DOHH2 (cell line): ENCODE measurements around the gene ARHGEF4.

Experiments
- H3F3A ChIP-seq: fragments of 200-600 bp; sonication (generic), shearing (Covaris generic); 2 replicates; pipeline ENCODE4 v1.6.0; 2016; ENCODE audit warnings: antibody characterized with exemption, mild to moderate bottlenecking; ENCODE audit not compliant: control insufficient read depth, insufficient read depth
- H3K27ac ChIP-seq: fragments of 200-600 bp; sonication (generic); 2 replicates; pipeline ENCODE4 v1.5.1; 2014; ENCODE audit warnings: low read depth, mild to moderate bottlenecking, low read length, moderate library complexity
- H3K27me3 ChIP-seq: fragments of 200-600 bp; sonication (generic); 2 replicates; pipeline ENCODE4 v1.6.1; 2014; ENCODE audit warnings: mild to moderate bottlenecking, low read length, mixed read lengths; ENCODE audit not compliant: control insufficient read depth
- H3K36me3 ChIP-seq: fragments of 200-600 bp; sonication (generic); 2 replicates; pipeline ENCODE4 v1.6.1; 2014; ENCODE audit warnings: mild to moderate bottlenecking, low read length, moderate library complexity, mixed read lengths; ENCODE audit not compliant: control insufficient read depth
- H3K4me1 ChIP-seq: fragments of 200-600 bp; sonication (generic); 2 replicates; pipeline ENCODE4 v1.6.1; 2014; ENCODE audit warnings: mild to moderate bottlenecking, low read length, mixed read lengths; ENCODE audit not compliant: control insufficient read depth
- H3K4me2 ChIP-seq: fragments of 200-600 bp; sonication (generic); 2 replicates; pipeline ENCODE4 v1.6.0; 2014; ENCODE audit warnings: mild to moderate bottlenecking, low read length, moderate library complexity
- H3K4me3 ChIP-seq: fragments of 200-600 bp; sonication (generic); 2 replicates; pipeline ENCODE4 v1.5.1; 2014; ENCODE audit warnings: mild to moderate bottlenecking, low read length, mixed read lengths
- H3K79me2 ChIP-seq: fragments of 200-600 bp; sonication (generic); 2 replicates; pipeline ENCODE4 v1.6.1; 2014; ENCODE audit warnings: mild to moderate bottlenecking, low read length, mixed read lengths; ENCODE audit not compliant: control insufficient read depth
- H3K9me2 ChIP-seq: fragments of 200-600 bp; sonication (generic); replicated peaks from 2 replicates; pipeline ENCODE4 v1.6.1; 2014; ENCODE audit warnings: mild to moderate bottlenecking, low read length, mixed read lengths; ENCODE audit not compliant: control insufficient read depth
- H3K9me3 ChIP-seq: fragments of 200-600 bp; sonication (generic); 2 replicates; pipeline ENCODE4 v1.6.1; 2014; ENCODE audit warnings: antibody characterized with exemption, low read length, mixed read lengths; ENCODE audit not compliant: control insufficient read depth, insufficient read depth
- H4K20me1 ChIP-seq: fragments of 200-600 bp; sonication (generic); 2 replicates; pipeline ENCODE4 v1.6.0; 2014; ENCODE audit warnings: low read depth, mild to moderate bottlenecking, antibody characterized with exemption, low read length, moderate library complexity; ENCODE audit not compliant: control insufficient read depth, insufficient read depth
- CTCF ChIP-seq: fragments of 200-600 bp; sonication (generic); IDR thresholded peaks from one replicate; pipeline ENCODE4 v1.5.1; 2014; ENCODE audit warnings: antibody characterized with exemption, mild to moderate bottlenecking, low read depth, low read length; ENCODE audit not compliant: poor library complexity, severe bottlenecking
- EZH2phosphoT487 ChIP-seq: fragments of 200-600 bp; sonication (generic); IDR thresholded peaks from 2 replicates; pipeline ENCODE4 v1.6.1; 2017; ENCODE audit warnings: borderline replicate concordance, mild to moderate bottlenecking, antibody characterized with exemption, low read length, moderate library complexity, mixed read lengths

ARHGEF4 gene

GRCh38 chr2:130951018-130951417, 114.3 kb downstream of the ARHGEF4 start:
- H3K9me2 ChIP-seq: no peaks in the 10 kb centered on the region
- H3K27ac ChIP-seq: no peak overlapping the region
- H3K27me3 ChIP-seq: no peaks in the 10 kb centered on the region

DNA sequence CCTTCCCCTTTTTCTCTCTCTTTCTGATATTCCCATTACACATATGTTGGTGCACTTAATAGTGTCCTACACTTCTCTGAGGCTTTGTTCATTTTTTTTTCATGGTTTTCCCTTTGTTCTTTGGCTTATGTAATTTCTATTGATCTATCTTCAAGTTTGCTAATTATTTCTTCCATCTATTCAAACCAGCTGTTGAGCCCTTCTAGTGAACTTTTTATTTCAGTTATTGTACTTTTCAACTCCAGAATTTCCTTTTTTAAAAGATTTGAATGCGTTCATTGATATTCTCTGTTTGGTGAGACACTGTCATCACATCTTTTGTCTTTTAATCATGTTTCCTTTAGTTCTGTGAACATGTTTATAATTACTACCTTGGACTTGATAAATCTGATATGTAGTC, 118.2 kb downstream of the ARHGEF4 start:
- Histone ChIP-seq H3K27me3 (no peaks in the 10 kb centered on the region), H3K27ac (no peak overlapping the region), H3K9me2 (no peaks in the 10 kb centered on the region), H4K20me1 (no peaks in the 10 kb centered on the region), H3K4me1 (no peaks in the 10 kb centered on the region), H3F3A (no peaks in the 10 kb centered on the region), H3K9me3 (peaks cover 4% of the 10 kb centered on the region; the same call in 1 of the 2 replicates), H3K36me3 (no peaks in the 10 kb centered on the region), H3K4me3 (no peak overlapping the region), H3K79me2 (no peaks in the 10 kb centered on the region), H3K4me2 (no peak overlapping the region)
- no peak for TF ChIP-seq EZH2phosphoT487
- no peak for TF ChIP-seq CTCF

More at GRCh38 chr2:130951018-130951417, 114.3 kb downstream of the ARHGEF4 start:
- H3K36me3 ChIP-seq: no peaks in the 10 kb centered on the region
- H4K20me1 ChIP-seq: no peaks in the 10 kb centered on the region
- peaks cover 4% of the 10 kb centered on the region; the same call in 1 of the 2 replicates for H3K9me3 ChIP-seq
- H3K4me3 ChIP-seq: no peak overlapping the region
- H3K4me1 ChIP-seq: no peaks in the 10 kb centered on the region
- H3K79me2 ChIP-seq: no peaks in the 10 kb centered on the region
- TF ChIP-seq CTCF: no peak
- no peak for TF ChIP-seq EZH2phosphoT487
- H3F3A ChIP-seq: no peaks in the 10 kb centered on the region
- H3K4me2 ChIP-seq: no peak overlapping the region

DNA sequence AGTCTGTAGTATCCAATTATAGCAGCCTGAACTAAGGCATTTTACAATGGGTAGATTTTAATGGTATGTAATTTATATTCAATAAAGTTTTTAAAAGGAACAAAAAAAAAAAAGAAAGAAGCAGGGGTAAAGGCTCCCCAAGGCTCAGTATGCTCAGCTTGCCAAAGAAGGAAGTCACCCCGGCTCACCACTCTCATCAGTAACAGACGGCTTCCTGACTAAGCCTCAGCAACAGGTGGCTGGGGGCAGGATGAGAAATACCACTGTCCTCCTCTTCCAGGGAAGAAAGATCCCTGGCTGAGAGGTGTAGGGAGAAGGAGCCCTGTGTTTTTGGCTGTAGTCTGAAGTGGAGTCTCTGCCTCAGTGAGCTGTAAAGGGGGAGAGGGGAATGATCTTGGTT, 121.2 kb downstream of the ARHGEF4 start:
- Histone ChIP-seq H3K79me2 (no peaks in the 10 kb centered on the region), H3K9me3 (peaks cover 4% of the 10 kb centered on the region; the same call in 1 of the 2 replicates), H3K27ac (no peak overlapping the region), H3K4me2 (no peak overlapping the region), H3F3A (no peaks in the 10 kb centered on the region), H3K4me3 (no peak overlapping the region), H3K9me2 (no peaks in the 10 kb centered on the region), H3K36me3 (no peaks in the 10 kb centered on the region), H3K4me1 (no peaks in the 10 kb centered on the region), H3K27me3 (no peaks in the 10 kb centered on the region), H4K20me1 (no peaks in the 10 kb centered on the region)
- TF ChIP-seq EZH2phosphoT487 (no peak), CTCF (no peak)
